PC-3 (cell line): Measurements from ENCODE around the gene FBXL15. TPM values are rescaled to one million over a fixed set of nuclear protein-coding genes. Genes with fewer than 3 reads are reported as not detected.

Experiments
- ATAC-seq: fragments of 200-7000 bp; cut with Tn5 transposase; 2 replicates; pipeline ENCODE4 v1.9.1; 2020; ENCODE audit warnings: mild to moderate bottlenecking, moderate library complexity
- BruUV-seq: library from RNA; stranded (reverse); fragments of 400-500 nt; replicated peaks from 2 replicates; lab custom pipeline; 2021; lab: Mats Ljungman, UMichigan
- CTCF ChIA-PET: fragments of 300-600 bp; sonication (Branson Sonifier 250); formaldehyde crosslinking; loops from one replicate; lab custom pipeline; 2022; ENCODE audit warnings: antibody characterized with exemption; lab: Charles Lee
- POLR2A ChIA-PET: fragments of 300-600 bp; sonication (Branson Sonifier 250); formaldehyde crosslinking; loops from one replicate; lab custom pipeline; 2022; ENCODE audit warnings: antibody characterized with exemption; ENCODE audit not compliant: unreplicated experiment; lab: Charles Lee
- DNase-seq: peaks from one replicate; pipeline ENCODE4 v3.0.0-alpha.2; 2015
- H2AFZ ChIP-seq: fragments of 300-600 bp; sonication (generic); 2 replicates; pipeline ENCODE4 v1.6.0; 2016; ENCODE audit warnings: antibody characterized with exemption, low read length
- H3F3A ChIP-seq: fragments of 300-600 bp; sonication (generic); one replicate; pipeline ENCODE4 v1.6.0; 2017; ENCODE audit warnings: antibody characterized with exemption, low read length, control low read depth, mild to moderate bottlenecking; ENCODE audit not compliant: unreplicated experiment
- H3K27ac ChIP-seq: fragments of 300-600 bp; sonication (generic); 2 replicates; pipeline ENCODE4 v1.5.1; 2016; ENCODE audit warnings: mild to moderate bottlenecking, low read length
- H3K27me3 ChIP-seq: fragments of 300-600 bp; sonication (generic); 2 replicates; pipeline ENCODE4 v1.6.1; 2016; ENCODE audit warnings: low read length, mixed read lengths
- H3K36me3 ChIP-seq: fragments of 300-600 bp; sonication (generic); 2 replicates; pipeline ENCODE4 v1.6.1; 2016; ENCODE audit warnings: low read depth, mixed run types, low read length, mixed read lengths
- H3K4me1 ChIP-seq: fragments of 300-600 bp; sonication (generic); 2 replicates; pipeline ENCODE4 v1.5.1; 2016; ENCODE audit warnings: low read length; ENCODE audit not compliant: insufficient read depth
- H3K4me2 ChIP-seq: fragments of 300-600 bp; sonication (generic); 2 replicates; pipeline ENCODE4 v1.6.0; 2016; ENCODE audit warnings: low read length
- H3K4me3 ChIP-seq: fragments of 300-600 bp; sonication (generic); 2 replicates; pipeline ENCODE4 v1.5.1; 2016; ENCODE audit warnings: mild to moderate bottlenecking, low read length, mixed read lengths
- H3K79me2 ChIP-seq: fragments of 300-600 bp; sonication (generic); 2 replicates; pipeline ENCODE4 v1.6.1; 2017; ENCODE audit warnings: low read length, mixed read lengths
- H3K9ac ChIP-seq: fragments of 300-600 bp; sonication (generic); 2 replicates; pipeline ENCODE4 v1.6.0; 2016; ENCODE audit warnings: mild to moderate bottlenecking, low read length
- H3K9me2 ChIP-seq: fragments of 300-600 bp; sonication (generic); replicated peaks from 2 replicates; pipeline ENCODE4 v1.6.1; 2016; ENCODE audit warnings: mixed run types, low read length, mixed read lengths
- H3K9me3 ChIP-seq: fragments of 300-600 bp; sonication (generic); 2 replicates; pipeline ENCODE4 v1.6.1; 2016; ENCODE audit warnings: low read length, mixed read lengths
- H4K20me1 ChIP-seq: fragments of 300-600 bp; sonication (generic); 2 replicates; pipeline ENCODE4 v1.6.1; 2016; ENCODE audit warnings: low read length, mixed read lengths
- CTCF ChIP-seq: fragments of 300-600 bp; sonication (generic); conservative IDR thresholded peaks from 2 replicates; pipeline ENCODE4 v1.5.1; 2017; ENCODE audit warnings: antibody characterized with exemption, low read depth, mild to moderate bottlenecking, low read length
- EZH2 ChIP-seq: fragments of 300-600 bp; sonication (generic); IDR thresholded peaks from one replicate; pipeline ENCODE4 v1.6.1; 2017; ENCODE audit warnings: antibody characterized with exemption, mild to moderate bottlenecking, low read length; ENCODE audit not compliant: unreplicated experiment
- EZH2phosphoT487 ChIP-seq: fragments of 300-600 bp; sonication (generic); IDR thresholded peaks from 2 replicates; pipeline ENCODE4 v1.6.1; 2018; ENCODE audit warnings: mild to moderate bottlenecking, antibody characterized with exemption, low read length, borderline replicate concordance
- intact Hi-C: fragments of 100-400 bp; cut with micrococcal nuclease; formaldehyde crosslinking; loops from 2 replicates; pipeline ENCODE4 v1.9.0; 2023
- total RNA-seq: library from RNA; depleted of rRNA; stranded (reverse); fragments of >200 nt; gene quantifications from 2 replicates; pipeline ENCODE4 v1.2.3, GENCODE V29; 2014

FBXL15 gene
- total RNA-seq, 1 experiment from 2014 or later = 12.7 TPM

- intact Hi-C loops = no loop called here
- Histone ChIP-seq H3K4me2 (no peak overlapping the region), H3K9me3 (no peaks in the 10 kb centered on the region), H3K9ac (no peak overlapping the region), H2AFZ (no peak overlapping the region), H3K79me2 (peaks cover 11% of the 10 kb centered on the region; the same call in 1 of the 2 replicates), H3K27ac (no peak overlapping the region), H3K4me1 (peaks cover 17% of the 10 kb centered on the region), H3K4me3 (no peak overlapping the region), H3K36me3 (0 out of 2 replicates have a peak, but pooled peaks cover 4% of the 10 kb centered on the region), H3F3A (no peaks in the 10 kb centered on the region), H3K9me2 (no peaks in the 10 kb centered on the region), H3K27me3 (no peaks in the 10 kb centered on the region), H4K20me1 (no peaks in the 10 kb centered on the region)
- ChIA-PET CTCF (no interaction called here), POLR2A (no interaction called here)
- BruUV-seq = no TSS peak
- DNase-seq (no peak), ATAC-seq (no peak)
- TF ChIP-seq CTCF (no peak), EZH2 (no peak), EZH2phosphoT487 (no peak)
Observed at GRCh38 chr10:102424916-102425315, 4.3 kb downstream of the FBXL15 start.

GRCh38 chr10:102425444-102425843 lies 4.8 kb downstream of the FBXL15 start:
- ChIA-PET POLR2A (interaction anchor here (0.6 kb wide), 1 partner anchor 198 kb away, joined by 3 read pairs; no protein-coding TSS in a partner anchor), CTCF (no interaction called here)
- H3K9me3 ChIP-seq = no peaks in the 10 kb centered on the region
- H2AFZ ChIP-seq = no peak overlapping the region
- ATAC-seq = no peak
- no peak for DNase-seq
- H3F3A ChIP-seq = no peaks in the 10 kb centered on the region
- TF ChIP-seq CTCF = no peak
- TF ChIP-seq EZH2phosphoT487 = no peak
- TF ChIP-seq EZH2 = no peak
- no peaks in the 10 kb centered on the region for H4K20me1 ChIP-seq
- peaks cover 12% of the 10 kb centered on the region for H3K4me1 ChIP-seq
- no TSS peak for BruUV-seq
- intact Hi-C loops = no loop called here
- no peaks in the 10 kb centered on the region for H3K9me2 ChIP-seq
- H3K4me3 ChIP-seq = no peak overlapping the region
- 0 out of 2 replicates have a peak, but pooled peaks cover 4% of the 10 kb centered on the region for H3K36me3 ChIP-seq
- H3K27me3 ChIP-seq = no peaks in the 10 kb centered on the region
- H3K4me2 ChIP-seq = no peak overlapping the region
- no peak overlapping the region for H3K9ac ChIP-seq
- peaks cover 11% of the 10 kb centered on the region; the same call in 1 of the 2 replicates for H3K79me2 ChIP-seq
- H3K27ac ChIP-seq = no peak overlapping the region

GRCh38 chr10:102426803-102427287 lies 6.2 kb downstream of the FBXL15 start:
- no peak overlapping the region for H3K9ac ChIP-seq
- no peaks in the 10 kb centered on the region for H3K27me3 ChIP-seq
- no peak for DNase-seq
- no peak for TF ChIP-seq EZH2
- no peak for TF ChIP-seq CTCF
- no peak for TF ChIP-seq EZH2phosphoT487
- H3K4me2 ChIP-seq = no peak overlapping the region
- no peak for ATAC-seq
- CTCF ChIA-PET = no interaction called here
- peaks cover 17% of the 10 kb centered on the region; the same call in 1 of the 2 replicates for H3K79me2 ChIP-seq
- no peak overlapping the region for H2AFZ ChIP-seq
- no TSS peak for BruUV-seq
- 0 out of 2 replicates have a peak, but pooled peaks cover 4% of the 10 kb centered on the region for H3K36me3 ChIP-seq
- H3K27ac ChIP-seq = no peak overlapping the region
- intact Hi-C loops = no loop called here
- no peaks in the 10 kb centered on the region for H3F3A ChIP-seq
- no peaks in the 10 kb centered on the region for H3K9me3 ChIP-seq
- H3K4me1 ChIP-seq = peaks cover 16% of the 10 kb centered on the region
- no peaks in the 10 kb centered on the region for H4K20me1 ChIP-seq
- H3K9me2 ChIP-seq = no peaks in the 10 kb centered on the region
- POLR2A ChIA-PET = no interaction called here
- no peak overlapping the region for H3K4me3 ChIP-seq
